ENCODE results near the gene CBX7. TPM values are rescaled to one million over a fixed set of nuclear protein-coding genes. Genes with fewer than 3 reads are reported as not detected.

Gene CBX7
- polyA plus RNA-seq, 3 donors: 7.5 to 8.2 (median 7.7) TPM

DNA sequence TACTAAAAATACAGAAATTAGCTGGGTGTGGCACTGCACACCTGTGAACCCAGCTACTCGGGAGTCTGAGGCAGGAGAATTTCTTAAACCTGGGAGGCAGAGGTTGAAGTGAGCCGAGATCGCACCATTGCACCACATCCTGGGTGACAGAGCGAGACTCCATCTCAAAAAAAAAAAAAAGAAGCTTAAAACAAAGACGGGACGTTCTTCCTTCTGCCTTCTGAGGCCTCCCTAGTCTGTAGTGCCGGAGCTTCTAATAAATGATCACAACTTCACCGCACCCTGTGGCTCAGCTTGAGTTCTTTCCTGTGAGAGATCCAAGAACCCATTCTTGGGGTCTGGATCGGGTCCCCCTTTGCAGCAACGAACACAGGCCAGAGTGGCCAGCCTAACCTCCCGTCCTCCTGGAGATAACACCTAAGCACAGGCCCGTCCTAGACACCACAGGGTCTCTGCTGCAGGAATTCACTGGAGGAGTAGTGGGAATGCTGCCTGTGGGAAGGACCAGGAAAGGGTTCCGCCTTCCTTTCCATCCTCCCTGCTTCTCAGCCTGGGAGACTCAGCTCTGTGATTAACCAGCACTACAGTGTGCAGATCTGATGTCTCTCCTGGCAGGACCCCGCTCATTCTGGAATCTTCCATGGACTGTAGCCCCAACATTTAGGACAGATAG lies 57.6 kb downstream of the CBX7 start:
- DNase-seq (ENCODE audit: low read depth in 3 of 3, low spot score in 2 of 3): no peak

DNA sequence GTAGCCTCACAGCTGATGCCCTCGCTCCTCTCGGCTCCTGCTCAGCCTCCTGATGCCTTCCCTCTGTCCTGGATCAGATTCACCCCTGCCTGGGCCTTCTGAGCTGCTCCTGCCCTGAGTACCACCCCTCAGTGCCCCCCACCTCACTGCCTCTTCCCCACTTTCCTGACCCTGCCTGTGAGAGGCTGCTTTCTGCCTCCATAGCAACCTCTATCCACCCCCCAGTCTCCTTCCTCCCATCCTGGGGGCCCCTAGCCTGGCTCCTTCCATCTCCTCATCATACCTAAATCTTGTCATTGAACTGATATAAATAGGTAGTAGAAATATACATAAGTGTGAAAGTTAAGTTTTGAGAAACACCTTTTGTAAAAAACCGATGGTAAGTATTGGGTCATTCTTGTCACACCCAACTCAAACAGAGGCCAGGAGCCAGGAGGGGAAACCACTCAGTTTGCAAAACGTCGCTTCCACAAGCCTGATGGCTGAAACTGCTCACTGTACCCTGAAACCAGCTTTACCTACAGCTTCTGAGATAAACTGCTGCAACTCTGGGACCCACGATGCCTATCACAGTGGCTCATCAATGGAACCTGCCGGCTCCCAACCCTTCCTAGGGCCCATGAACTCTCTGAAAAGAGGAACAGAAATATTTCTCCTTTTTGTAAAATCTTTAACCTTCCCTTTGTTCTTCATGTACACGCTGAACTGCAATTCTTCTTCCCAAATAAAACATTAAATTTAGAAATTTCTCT lies 60.2 kb downstream of the CBX7 start:
- no peak for DNase-seq (ENCODE audit: low read depth in 3 of 3, low spot score in 2 of 3)

DNA sequence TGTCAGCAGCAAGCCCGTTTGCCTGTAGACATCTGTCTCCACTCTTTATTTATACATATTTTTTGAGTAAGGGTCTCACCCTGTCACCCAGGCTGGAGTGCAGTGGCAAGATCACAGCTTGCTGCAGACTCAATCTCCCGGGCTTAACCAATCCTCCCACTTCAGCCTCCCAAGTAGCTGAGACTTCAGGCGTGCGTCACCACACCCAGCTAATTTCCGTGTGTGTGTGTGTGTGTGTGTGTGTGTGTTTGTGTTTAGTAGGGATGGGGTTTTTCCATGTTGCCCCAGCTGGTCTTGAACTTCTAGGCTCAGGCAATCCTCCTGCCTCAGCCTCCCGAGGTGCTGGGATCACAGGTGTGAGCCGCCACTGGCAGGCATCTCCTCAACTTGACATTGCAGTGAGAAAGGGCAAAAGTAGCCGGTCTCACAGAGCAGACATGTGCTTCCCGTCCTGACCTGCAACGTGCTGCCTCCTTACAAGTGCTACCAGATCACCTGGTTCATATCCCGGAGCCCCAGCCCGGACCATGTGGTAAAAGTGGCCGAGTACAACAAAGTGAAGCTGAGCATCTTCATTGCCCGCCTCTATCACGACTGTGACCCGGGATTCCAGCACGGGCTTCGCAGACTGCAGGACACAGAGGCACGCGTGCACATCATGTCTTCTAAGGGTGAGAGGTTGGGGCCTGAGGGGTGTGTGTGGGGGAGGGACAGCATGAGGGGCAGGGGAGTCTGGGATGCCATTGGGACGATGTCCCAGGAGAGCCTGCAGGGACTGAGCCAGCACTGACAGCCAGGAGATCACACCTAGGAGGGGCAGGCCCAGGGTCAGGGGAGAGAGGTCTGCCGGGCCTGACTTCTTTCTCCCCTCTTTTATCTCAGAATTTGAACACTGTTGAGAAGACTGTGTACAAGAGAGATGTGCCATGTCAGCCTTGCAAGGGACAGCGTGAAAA lies 61.1 kb downstream of the CBX7 start:
- DNase-seq (ENCODE audit: low read depth in 3 of 3, low spot score in 2 of 3): no peak

DNA sequence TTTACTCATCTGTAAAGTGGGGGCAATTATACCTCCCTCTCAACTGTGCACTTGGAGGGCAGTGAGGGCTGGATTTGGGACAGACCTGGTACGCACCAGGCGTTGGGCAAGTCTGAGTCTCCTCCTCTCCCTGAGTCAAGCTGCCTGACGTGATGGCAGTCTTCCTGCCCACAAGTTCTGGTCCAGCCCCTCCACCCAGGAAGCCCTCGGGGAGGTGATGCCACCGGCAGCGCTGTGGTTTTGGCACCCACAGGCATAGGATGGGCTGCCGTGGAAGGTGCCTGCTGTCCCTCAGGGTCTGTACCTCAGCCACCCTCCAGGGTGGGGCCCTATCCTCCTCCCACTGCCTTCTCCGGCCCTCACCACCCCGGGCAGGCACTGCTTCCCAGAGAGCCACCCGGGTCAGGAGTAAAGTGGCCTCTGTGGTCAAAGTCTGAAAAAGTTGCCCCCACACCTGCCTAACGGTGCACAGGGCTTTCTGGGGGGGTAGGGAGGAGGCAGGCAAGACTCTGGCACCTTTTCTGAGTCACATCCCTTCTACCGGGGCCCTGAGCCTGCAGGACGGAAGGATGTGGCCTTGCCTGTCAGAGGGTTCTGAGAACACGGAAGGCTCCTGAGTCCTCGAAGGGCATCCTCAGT lies 61.9 kb downstream of the CBX7 start:
- DNase-seq (ENCODE audit: low read depth in 3 of 3, low spot score in 2 of 3): no peak

DNA sequence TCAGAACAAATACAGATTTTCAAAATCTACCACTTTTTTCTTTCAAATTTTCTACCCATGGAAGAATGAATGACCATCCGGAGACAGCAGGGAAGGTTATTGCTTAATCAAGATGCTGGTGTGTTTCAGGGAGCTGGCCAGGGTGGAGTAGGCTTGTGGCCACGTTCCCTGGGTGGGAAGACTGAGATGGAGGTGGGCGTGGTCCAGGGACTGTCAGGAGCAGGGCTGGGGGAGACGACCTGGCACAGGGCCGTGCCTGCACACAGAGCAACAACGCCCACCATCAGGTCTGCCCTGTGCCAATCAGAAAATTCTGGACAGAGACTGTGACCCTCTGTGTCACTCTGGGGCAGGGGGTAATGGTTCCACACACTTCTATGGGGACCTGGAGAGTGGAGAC lies 62.6 kb downstream of the CBX7 start:
- no peak for DNase-seq (ENCODE audit: low read depth in 3 of 3, low spot score in 2 of 3)

DNA sequence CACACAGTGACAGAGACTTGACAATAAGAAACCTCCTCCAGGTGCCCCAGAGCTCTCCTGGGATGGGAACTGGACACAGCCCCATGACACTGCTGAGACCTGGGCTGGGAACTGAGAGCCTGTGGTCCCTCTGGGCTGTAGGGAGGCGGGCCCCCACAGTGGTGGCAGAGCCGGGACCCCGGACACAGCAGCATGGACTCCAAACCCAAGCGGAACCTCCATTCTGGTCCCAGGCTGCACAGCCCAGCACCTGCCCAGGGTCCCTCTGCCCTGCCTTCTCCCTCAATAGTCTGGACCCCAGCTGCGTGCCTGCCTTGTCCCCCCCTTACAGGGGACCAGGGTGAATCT lies 63.8 kb downstream of the CBX7 start:
- DNase-seq (ENCODE audit: low read depth in 3 of 3, low spot score in 2 of 3): no peak

DNA sequence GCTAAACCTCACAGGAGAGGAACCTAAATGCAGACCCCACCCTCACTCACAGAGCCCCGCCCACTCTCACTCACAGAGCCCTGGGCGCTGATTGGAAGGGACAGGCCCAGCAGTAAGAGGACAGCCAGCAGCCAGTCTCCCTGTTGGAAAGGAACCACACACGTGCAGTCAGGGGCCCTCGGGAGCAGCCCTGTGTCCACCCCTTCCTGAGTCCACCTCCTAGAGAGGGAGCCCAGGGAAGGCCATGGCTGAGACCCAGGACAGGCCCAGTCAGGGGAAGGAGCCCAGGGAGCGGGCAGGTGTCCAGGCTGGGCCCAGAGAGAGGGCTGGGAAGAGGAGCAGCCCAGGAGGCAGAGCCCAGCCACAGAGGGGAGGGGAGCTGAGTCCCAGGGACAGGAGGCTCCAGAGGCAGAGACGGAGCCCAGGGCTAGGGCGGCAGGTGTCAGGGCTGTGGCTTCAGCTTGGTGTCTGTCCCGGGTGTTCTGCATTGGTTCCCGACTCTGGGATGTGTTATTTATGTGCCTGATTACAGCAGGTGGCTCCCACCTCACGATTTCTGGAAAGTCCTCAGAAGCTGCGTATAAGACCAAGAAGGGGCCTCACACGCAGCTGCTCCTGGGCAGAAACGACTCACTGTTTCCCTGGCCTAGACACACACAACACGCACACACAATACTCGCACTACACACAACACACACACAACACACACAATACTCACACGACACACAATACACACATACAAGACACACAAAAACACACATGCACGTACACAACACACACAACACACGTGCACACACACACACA lies 64.4 kb downstream of the CBX7 start:
- no peak for DNase-seq (ENCODE audit: low read depth in 3 of 3, low spot score in 2 of 3)

DNA sequence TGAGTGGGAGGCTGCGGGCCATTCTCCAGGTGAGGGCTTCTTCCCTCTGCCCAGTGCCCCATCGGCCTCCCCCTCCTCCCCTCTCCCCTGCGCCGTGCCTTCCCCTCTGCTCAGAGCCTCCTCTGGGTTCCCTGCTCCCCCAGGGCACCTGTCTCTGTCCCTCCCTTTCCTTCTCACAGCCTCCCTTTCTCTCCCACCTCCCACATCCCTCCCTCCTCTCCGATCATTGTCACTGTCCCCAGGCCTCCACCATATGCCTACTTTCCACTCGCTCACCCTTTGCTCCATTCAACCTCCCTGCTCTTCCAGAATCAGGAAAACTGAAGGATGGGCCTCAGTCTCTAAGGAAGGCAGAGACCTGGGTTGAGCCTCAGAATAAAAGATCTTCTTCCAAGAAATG lies 65.4 kb downstream of the CBX7 start:
- DNase-seq (ENCODE audit: low read depth in 3 of 3, low spot score in 2 of 3): no peak

DNA sequence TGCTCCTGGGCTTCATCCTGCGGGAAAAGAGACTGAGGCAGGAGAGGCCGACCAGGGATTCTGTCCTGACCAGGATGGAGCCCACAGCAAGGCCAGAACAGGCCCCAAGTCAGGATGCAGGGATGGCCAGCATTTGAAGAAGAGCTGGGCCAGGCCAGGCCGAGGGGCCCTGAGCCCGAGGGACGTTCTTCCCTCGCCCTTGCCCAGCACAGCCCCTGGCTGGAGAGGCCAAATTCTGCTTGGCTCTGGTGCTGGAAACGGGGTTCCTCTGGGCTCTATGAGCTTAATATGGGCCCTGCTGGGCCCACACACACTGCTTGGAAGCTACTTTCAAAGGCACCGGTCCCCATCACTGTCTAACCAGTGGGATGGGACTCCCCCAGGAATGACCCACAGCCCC lies 67.8 kb downstream of the CBX7 start:
- no peak for DNase-seq (ENCODE audit: low read depth in 3 of 3, low spot score in 2 of 3)

DNA sequence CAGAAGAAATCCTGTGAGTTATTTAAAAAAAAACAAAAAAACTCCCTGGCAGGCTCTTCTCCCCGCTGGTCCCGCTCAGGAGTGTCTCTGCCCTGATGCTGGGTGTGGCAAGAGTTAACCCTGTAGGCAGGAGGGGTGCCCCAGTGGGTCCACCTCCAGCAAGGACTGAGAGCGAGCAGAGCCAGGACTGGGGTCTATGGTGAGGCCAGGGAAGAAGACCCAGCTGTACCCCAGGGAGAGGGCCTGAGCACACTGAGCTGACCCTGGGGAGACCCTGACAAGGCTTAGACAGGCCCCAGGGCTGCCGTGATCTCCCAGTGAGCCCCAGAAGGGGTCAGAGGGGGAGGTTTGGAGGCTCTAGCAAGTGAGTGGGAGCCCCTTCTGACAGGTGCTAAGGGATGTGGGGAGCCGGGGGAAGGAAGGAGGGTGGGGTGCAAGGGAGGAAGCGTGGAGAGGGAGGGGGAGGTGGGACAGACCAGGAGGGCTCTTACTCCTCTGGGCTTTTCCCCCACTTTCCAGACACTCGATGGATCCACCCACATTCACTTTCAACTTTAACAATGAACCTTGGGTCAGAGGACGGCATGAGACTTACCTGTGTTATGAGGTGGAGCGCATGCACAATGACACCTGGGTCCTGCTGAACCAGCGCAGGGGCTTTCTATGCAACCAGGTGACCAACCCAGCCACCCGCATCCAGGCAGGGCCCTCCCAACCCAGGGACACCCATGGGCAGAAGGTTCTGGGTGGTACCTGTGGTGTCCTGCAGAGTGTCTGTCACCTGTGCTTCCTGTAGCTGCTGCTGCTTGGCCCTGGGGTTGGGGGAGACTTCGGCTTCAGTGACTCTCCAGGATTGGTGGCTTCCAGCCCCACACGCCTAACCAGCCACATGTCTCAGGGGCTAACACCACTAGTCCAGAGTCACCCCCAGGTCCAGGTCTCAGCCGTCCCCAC lies 69.0 kb downstream of the CBX7 start:
- no peak for DNase-seq (ENCODE audit: low read depth in 3 of 3, low spot score in 2 of 3)

DNA sequence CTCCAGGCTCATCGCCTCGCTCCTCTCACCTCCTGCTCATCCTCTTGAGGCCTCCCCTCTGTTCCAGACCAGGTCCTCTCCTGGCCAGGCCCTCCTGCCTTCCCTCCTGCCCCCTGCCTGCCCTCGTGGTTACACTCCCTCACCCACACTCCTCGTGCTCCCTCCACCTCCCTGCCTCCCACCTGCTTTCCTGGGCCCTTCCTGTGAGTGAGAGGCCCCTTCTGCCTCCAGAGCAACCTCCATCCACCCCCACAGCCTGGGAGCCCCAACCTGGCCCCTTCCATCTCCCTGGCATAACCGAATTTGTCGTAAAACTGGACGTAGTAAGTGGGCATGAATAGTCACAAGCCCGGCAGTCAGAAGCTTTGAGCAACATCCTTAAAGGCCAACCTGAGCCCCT lies 70.9 kb downstream of the CBX7 start:
- no peak for DNase-seq (ENCODE audit: low read depth in 3 of 3, low spot score in 2 of 3)

DNA sequence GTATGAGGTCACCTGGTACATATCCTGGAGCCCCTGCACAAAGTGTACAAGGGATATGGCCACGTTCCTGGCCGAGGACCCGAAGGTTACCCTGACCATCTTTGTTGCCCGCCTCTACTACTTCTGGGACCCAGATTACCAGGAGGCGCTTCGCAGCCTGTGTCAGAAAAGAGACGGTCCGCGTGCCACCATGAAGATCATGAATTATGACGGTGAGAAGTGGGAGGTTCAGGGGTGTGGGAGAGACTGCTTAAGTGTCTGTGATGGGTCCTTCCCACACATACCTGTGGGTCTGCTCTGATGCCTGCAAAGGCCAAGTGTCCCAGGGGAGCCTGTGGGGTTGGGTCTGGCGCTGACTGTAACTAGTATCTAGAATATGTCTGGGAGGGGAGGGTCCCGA lies 71.5 kb downstream of the CBX7 start:
- no peak for DNase-seq (ENCODE audit: low read depth in 3 of 3, low spot score in 2 of 3)

Other genes starting within 250 kb of the CBX7 start
- gene APOBEC3A, start 195.1 kb downstream of the CBX7 start, polyA plus RNA-seq (ENCODE audit: insufficient read length in 3 of 3): not detected
- 1 to 10 TPM; 5.8 to 8.2 (median 6.7) TPM for gene APOBEC3B, start 170.3 kb downstream of the CBX7 start, polyA plus RNA-seq (ENCODE audit: insufficient read length in 3 of 3)
- 10 to 100 TPM in 1 of 3 donors, 1 to 10 TPM in 2; 9.3 to 11.0 (median 9.5) TPM for gene APOBEC3C, start 138.4 kb downstream of the CBX7 start, polyA plus RNA-seq (ENCODE audit: insufficient read length in 3 of 3)
- 1 to 10 TPM in 1 of 3 donors, under 1 TPM in 2; 0.80 to 1.2 (median 0.96) TPM for gene APOBEC3D, start 131.6 kb downstream of the CBX7 start, polyA plus RNA-seq (ENCODE audit: insufficient read length in 3 of 3)
- 1 to 10 TPM; 8.1 to 8.5 (median 8.4) TPM for gene APOBEC3F, start 111.8 kb downstream of the CBX7 start, polyA plus RNA-seq (ENCODE audit: insufficient read length in 3 of 3)
- 1 to 10 TPM; 6.8 to 9.6 (median 7.7) TPM for gene APOBEC3G, start 75.4 kb downstream of the CBX7 start, polyA plus RNA-seq (ENCODE audit: insufficient read length in 3 of 3)
- gene APOBEC3H, start 55.4 kb downstream of the CBX7 start, polyA plus RNA-seq (ENCODE audit: insufficient read length in 3 of 3): under 1 TPM in 1 of 3 donors, not detected in 2; 0.31 TPM
- gene PDGFB, start 92.3 kb upstream of the CBX7 start, polyA plus RNA-seq (ENCODE audit: insufficient read length in 3 of 3): 10 to 100 TPM; 13.0 to 16.7 (median 13.3) TPM
- 1,000 to 10,000 TPM; 3,033 to 3,217 (median 3,141) TPM for gene RPL3, start 166.9 kb upstream of the CBX7 start, polyA plus RNA-seq (ENCODE audit: insufficient read length in 3 of 3)
- gene SYNGR1, start 197.3 kb upstream of the CBX7 start, polyA plus RNA-seq (ENCODE audit: insufficient read length in 3 of 3): 10 to 100 TPM; 14.7 to 18.0 (median 17.3) TPM
- gene TAB1, start 247.1 kb upstream of the CBX7 start, polyA plus RNA-seq (ENCODE audit: insufficient read length in 3 of 3): 10 to 100 TPM; 23.5 to 28.8 (median 25.8) TPM

Measured in right renal cortex interstitium (tissue), 3 donors.